Limb (tissue), 2 donors: ENCODE measurements around the gene PHF20.
"Not testable (repeated sequence)": the region's sequence is repeated elsewhere in the genome, so short reads cannot be mapped to it uniquely, and the experiment has no call there.

Experiments used
- DNase-seq, 2 donors: peaks; one replicate each; pipeline ENCODE4 v3.0.0-alpha.2; 2016; ENCODE audit errors: extremely low spot score in 2 of 2

Gene PHF20

DNA sequence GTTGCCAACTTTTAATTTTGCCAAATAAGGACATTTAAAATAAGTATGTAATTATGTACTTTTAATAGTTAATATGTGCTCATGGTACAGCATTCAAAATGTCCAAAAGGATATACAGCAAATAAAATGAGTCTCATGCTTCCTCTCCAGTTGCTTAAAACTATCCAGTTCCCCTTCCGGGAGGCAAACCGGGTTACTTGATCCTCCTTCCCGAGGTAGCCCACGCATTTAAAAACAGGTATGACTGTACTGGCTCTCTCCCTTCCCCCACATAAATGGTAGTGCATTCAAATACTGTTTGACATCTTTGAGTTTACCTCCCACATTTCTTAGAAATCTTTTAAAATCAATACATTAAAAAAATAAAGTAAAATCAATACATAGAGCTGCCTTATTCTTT, 66.4 kb downstream of the PHF20 start:
- no peak for DNase-seq

- DNase-seq: no peak
These were observed 68.1 kb downstream of the PHF20 start for GRCh38 chr20:35839904-35840303.

GRCh38 chr20:35840421-35840820, 68.6 kb downstream of the PHF20 start:
- no peak for DNase-seq

- DNase-seq: no peak
These were observed 70.5 kb downstream of the PHF20 start for GRCh38 chr20:35842361-35842760.

DNA sequence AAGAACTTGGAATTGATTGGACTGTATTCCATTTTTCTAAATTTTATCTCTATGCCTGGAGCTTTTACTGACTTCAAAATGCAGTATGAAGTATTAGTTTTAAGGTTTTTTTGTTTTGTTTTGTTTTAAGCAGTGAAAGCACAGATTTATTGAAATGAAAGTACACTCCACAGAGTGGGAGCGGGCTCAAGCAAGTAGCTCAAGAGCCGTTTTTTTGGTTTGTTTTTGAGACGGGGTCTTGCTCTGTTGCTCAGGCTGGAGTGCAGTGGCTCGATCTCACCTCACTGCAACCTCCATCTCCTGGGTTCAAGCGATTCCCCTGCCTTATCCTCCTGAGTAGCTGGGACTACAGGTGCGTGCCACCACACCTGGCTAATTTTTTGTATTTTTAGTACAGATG, 72.1 kb downstream of the PHF20 start:
- not testable (repeated sequence) for DNase-seq

DNA sequence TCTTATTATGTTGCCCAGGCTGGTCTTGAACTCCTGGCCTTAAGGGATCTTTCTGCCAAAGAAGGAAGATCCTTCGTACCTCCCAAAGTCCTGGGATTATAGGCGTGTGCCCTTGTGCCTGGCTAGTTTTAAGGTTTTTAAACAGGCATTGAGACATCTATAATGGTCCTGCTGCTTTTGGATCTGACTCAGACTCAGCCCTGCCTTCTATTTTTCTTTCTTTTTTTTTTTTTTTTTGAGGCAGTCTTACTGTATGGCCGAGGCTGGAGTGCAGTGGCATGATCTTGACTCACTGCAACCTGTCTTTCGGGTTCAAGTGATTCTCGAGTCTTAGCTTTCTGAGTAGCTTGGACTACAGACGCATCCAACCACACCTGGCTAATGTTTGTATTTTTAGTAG, 73.7 kb downstream of the PHF20 start:
- DNase-seq: no peak

DNA sequence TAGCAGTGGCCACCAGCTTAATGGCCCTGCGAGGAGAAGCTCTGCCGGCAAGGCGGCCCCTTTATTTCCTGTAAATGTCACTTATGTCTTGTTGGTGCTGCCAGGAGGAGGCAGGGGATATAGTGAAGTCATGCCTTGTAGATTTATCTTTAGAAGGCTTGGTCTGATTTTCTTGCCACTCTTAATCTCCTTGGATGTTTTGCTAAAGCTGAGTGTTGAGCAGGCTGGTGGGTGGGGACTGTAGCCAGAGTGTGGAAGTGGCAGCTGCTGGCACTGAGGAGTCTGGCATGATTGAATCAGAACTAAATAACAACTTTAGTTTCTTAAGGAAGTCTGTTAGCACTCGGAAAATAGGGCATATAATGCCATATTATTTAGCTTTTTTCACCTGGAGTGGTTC, 77.9 kb downstream of the PHF20 start:
- DNase-seq: no peak

- DNase-seq: not testable (repeated sequence)
These were observed 79.8 kb downstream of the PHF20 start for GRCh38 chr20:35851659-35852058.

DNA sequence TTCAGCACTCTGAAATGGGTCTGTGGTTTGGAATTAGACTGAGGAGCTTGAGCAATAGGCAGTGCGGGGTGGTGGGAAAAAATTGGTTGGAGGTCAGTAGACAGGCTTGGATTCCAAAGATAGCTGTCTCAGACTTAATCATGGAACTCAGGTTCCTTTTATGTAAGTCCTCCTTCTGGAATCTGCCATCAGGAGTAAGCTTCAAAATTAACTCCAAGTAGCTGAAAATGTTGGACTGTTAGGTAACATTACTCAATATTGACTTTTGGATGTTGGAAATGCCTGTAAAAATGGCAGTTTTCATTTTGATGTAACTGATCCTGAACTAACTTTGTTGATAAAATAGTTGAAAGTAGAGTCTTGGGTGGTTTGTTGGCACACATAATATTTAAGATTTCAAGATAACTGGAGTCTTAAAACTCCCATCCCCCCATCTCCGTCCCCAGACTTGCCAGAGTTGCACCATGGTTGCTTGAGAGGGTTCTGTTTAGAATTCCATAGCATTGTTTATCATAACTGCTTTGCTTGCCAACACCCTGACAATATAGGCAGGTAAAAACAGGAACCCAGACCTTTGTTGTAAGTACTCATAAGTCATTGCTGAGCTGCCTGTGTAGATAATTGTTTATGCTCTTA, 83.0 kb downstream of the PHF20 start:
- DNase-seq: no peak

- not testable (repeated sequence) for DNase-seq
These were observed 83.8 kb downstream of the PHF20 start for GRCh38 chr20:35855641-35856040.

DNA sequence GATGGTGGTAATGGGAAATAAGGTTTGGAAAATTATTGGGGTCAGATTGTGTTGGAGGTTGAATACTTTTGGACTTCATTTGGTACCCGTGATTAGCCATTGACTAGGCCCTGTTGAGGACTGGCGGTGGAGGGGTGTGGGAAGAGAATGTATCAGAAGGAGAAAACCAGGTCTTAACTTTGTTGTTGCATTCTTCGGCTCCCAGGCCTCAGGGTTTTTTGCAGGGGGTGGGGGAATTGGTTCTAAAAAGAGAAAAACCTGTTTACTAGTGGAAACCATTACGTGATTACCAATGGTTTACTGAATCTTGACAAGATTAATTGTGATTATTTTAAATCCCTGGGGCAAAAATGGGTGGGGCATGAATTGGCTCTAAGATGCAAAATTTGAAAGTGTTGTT, 85.1 kb downstream of the PHF20 start:
- DNase-seq: no peak

DNA sequence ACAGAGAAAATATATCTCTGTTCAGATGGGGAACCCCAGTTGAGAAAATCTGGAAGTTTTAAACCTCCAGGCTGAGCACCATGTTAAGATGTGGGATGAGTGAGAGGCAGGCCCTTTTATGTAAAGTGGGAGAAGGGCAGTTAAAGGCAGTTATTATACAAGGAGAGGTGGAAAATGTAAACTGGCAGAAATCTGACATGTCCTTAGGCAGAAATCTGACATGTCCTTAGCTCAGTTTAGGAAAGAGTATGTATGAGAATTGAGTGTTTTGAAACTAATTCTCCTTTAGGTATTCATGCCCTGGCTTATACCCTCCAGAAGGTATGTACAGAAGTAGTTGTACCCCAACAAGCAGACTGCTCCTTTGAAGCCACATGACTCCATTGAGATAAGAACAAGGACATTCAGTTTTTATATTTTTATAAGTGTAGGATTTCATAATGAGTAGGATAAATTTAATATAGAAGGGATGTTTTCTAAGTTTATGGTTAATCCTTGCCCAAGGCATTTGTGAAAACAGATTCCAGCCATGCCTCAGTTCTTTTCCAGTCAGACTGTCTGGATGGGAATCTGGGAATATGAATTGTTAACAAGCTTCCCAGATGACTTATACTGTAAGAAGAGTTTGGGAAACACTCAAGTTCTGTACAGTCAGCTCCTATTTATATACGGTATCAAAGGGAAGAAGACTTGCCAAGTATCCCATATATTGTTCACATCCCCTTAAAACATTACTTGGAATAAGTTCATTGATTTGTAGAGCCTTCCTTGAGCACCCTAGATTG, 94.8 kb downstream of the PHF20 start:
- DNase-seq: no peak

DNA sequence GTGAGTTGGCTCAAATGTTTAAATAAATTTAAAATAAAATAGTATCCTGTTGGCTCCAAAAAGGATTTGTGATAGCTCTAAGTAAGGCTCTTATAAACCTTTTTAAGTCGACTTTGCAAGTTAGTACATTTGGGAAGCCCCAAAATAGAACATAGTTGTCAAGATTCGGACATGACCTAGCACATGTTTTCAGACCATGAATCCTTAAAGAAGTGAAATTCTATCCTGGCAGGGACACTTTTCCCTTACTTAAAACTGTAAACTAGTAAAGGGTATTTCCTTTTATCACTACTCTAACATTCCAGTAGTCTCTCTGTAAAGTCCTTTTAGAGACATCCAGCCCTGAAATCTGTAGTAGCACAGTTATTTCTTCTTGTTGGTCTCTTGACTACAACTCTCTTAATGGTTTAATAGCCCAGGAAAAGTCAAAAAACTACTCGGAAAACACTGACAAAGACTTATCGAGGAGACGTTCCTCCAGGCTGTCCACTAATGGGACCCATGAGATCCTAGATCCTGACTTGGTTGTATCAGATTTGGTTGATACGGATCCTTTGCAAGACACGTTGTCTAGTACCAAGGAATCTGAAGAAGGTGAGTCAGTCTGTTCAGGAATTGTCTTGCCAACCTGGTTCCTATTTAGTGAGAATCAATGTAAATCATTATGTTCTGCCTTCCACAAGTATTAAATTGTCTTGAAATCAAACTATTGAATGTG, 98.9 kb downstream of the PHF20 start:
- DNase-seq: no peak

DNA sequence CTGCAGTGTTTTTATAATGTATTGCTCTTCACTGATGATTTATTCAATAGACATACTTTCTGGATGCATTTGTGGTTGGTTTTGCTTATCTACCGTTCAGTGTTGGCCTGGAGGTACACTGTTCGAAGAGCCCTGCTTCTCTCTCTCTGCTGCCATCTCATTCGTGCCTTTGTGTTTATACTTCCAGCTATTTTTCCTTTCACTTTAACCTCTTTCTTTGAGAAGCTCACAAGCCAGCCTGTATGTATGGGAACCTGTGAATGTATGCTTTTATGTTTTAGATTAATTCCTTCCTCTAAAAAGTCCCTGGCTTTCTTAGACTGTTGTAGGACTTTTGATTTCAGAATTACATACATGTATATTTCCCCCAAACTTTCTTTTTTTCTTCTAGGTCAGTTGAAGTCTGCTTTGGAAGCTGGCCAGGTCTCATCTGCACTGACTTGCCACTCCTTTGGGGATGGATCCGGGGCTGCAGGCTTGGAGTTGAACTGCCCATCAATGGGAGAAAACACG, 99.5 kb downstream of the PHF20 start:
- DNase-seq: no peak

- no peak for DNase-seq
These were observed 104.2 kb downstream of the PHF20 start for GRCh38 chr20:35876033-35876320.

DNA sequence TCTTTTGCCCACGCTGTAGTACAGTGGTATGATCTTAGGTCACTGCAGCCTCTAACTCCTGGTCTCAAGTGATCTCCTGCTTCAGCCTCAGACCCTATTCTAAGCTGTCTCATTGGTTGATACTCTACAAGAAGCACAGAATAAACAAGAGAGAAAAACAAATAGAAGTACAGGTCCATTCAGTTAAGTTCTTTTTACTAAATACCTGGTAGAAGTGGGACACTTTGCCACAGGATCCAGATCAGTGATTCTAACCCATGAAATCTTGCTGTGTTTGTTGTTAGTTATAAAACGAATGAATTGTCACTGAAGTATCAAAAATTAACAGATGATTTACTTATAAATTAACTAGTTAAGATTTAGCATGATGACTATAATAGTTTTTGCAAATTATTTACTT, 105.8 kb downstream of the PHF20 start:
- no peak for DNase-seq

DNA sequence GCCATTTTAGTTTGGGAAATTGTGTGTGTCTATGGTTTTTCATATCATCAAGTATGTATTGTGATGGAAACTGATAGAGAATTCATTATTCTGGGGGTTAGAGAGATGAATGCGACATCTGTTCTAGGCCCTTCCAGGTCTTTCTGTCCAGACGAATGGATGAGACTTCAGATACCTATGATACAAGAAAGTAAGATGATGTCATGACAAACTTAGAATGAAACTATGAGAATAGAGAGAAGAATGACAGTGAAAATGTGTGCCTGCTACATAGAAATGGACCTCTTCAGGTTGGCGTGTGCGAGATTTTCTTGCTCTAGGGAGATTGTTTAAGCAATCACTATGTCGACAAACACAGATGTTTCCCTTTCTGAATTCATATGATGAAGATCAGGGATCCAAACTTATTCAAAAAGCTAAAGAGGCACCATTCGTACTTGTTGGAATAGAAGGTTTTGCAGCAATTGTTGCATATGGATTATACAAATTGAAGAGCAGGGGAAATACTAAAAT, 106.4 kb downstream of the PHF20 start:
- DNase-seq: no peak

DNA sequence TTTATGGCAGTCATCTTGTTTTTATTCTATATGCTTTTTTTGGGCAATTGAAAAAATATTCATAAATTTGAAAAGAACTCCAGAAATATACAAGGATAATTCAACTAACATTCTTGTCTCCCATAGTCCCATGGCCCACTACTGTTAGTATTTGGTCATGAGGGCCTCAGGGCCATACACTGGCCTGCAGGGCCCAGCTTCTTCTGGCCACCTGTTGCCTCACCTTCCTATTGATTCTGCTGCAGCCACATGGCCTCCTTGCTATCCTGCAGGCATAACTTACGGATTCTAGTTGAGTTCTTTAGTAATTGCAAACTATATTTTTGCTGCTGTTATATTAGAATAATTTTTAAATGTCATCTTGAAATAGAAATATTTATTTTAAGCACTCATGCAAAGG, 109.9 kb downstream of the PHF20 start:
- DNase-seq: no peak

DNA sequence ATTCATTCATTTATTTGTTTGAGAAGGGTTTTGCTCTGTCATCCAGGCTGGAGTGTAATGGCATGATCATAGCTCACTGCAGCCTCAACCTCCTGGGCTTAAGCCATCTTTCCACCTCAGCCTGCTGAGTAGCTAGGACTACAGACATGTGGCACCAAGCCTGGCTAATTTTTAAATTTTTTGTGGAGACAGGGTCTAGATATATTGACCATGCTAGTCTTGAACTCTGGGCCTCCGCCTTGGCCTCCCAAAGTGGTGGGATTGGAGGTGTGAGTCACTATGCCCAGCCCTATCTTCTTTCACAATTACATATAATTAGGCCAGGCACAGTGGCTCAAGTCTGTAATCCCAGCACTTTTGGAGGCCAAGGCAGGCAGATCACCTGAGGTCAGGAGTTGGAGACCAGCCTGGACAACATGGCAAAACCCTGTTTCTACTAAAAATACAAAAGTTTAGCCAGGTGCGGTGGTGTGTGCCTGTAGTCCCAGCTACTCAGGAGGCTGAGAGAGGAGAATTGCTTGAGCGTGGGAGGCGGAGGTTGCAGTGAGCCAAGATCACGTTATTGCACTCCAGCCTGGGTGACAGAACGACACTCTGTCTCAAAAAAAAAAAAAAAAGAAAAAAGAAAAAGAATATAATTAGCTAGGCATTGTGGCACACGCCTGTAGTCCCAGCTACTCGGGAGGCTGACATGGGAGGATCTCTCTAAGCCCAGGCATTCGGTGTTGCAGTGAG, 110.8 kb downstream of the PHF20 start:
- not testable (repeated sequence) for DNase-seq

GRCh38 chr20:35883336-35883777, 111.5 kb downstream of the PHF20 start:
- DNase-seq: no peak

- peak; percentile 44 to 68 for DNase-seq
These were observed 112.1 kb downstream of the PHF20 start for GRCh38 chr20:35883778-35884540.
